Measurements from ENCODE around the gene PFKFB2.

DNA sequence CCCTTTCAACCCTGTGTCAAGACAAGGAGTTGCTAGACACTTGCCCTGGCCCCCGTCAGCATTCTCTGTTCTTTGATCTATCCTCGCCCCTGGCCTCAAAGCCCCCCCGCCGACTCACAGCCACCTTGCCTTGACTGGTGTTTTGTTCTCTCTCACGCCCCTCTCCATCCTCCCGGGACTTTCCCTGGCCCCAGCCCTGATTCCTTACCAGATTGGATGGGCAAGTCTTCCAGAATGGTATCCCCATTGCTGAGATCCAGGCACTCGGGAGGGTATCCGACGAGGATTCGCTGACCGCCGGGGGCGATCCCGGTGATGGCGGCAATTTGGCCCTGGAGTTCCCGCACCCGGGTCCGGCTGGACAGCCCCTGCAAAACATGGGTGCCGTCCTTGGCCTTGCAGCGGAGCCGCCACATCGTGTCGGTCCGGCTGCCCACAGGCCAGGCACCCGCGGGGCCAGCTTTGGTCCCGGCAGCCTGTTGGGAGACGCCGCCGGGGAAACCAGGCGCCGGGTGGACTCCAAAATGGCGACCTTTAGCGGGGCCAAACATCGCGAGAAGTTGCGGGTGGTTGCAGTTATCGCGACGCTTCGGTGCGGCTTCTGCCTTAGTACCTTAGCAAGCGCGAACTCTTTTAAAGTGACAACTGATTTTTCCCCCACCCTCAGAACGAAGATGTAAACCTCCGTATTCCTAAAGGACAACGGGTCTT, 2.4 kb upstream of the PFKFB2 start:
- TF ChIP-seq POLR2A (IDR thresholded peaks at IDR 0.05) = peak in 1 of 2 donors; percentile 34
- TF ChIP-seq, protein P1, sequence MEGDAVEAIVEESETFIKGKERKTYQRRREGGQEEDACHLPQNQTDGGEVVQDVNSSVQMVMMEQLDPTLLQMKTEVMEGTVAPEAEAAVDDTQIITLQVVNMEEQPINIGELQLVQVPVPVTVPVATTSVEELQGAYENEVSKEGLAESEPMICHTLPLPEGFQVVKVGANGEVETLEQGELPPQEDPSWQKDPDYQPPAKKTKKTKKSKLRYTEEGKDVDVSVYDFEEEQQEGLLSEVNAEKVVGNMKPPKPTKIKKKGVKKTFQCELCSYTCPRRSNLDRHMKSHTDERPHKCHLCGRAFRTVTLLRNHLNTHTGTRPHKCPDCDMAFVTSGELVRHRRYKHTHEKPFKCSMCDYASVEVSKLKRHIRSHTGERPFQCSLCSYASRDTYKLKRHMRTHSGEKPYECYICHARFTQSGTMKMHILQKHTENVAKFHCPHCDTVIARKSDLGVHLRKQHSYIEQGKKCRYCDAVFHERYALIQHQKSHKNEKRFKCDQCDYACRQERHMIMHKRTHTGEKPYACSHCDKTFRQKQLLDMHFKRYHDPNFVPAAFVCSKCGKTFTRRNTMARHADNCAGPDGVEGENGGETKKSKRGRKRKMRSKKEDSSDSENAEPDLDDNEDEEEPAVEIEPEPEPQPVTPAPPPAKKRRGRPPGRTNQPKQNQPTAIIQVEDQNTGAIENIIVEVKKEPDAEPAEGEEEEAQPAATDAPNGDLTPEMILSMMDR (IDR thresholded peaks at IDR 0.05) = peak in 1 of 6 experiments; percentile 7
